HepG2 (cell line): ENCODE data around the gene OR2T6. TPM values are rescaled to one million over a fixed set of nuclear protein-coding genes. Genes with fewer than 3 reads are reported as not detected.
"Not testable (repeated sequence)": the region's sequence is repeated elsewhere in the genome, so short reads cannot be mapped to it uniquely, and the experiment has no call there.

Experiments
- ATAC-seq: fragments of 200-7000 bp; cut with Tn5 transposase; 3 replicates; pipeline ENCODE4 v1.9.1; 2020; ENCODE audit warnings: mild to moderate bottlenecking, moderate library complexity
- BruUV-seq: library from RNA; stranded (reverse); fragments of 400-500 nt; replicated peaks from 2 replicates; lab custom pipeline; 2021; lab: Mats Ljungman, UMichigan
- CTCF ChIA-PET: fragments of 300-600 bp; formaldehyde crosslinking; extraction: SDS; loops from one replicate; lab custom pipeline; 2021; ENCODE audit warnings: low total read pairs, inconsistent platforms, low intra/inter-chr PET ratio; lab: Yijun Ruan, JAX
- POLR2A ChIA-PET: fragments of 350-600 bp; sonication (Branson Sonifier 250); formaldehyde crosslinking; loops from one replicate; lab custom pipeline; 2020; ENCODE audit warnings: antibody characterized with exemption, inconsistent platforms; lab: Yijun Ruan, JAX
- DNase-seq: peaks from one replicate; pipeline ENCODE4 v3.0.0-alpha.2; 2015; ENCODE audit warnings: low spot score
- FAIRE-seq: peaks from 3 replicates; lab custom pipeline; 2011; peaks lifted over from hg19 to GRCh38; lab: Jason Lieb, UNC
- H2AFZ ChIP-seq: one replicate; pipeline ENCODE4 v1.6.1; 2011; ENCODE audit warnings: low read length, inconsistent platforms
- H3K27ac ChIP-seq: fragments of 300-600 bp; 3 replicates; pipeline ENCODE4 v1.8.0; 2011; ENCODE audit warnings: mixed run types, mild to moderate bottlenecking, mixed read lengths, low read length, inconsistent platforms; ENCODE audit not compliant: insufficient read depth; ENCODE audit errors: extremely low read length
- H3K27me3 ChIP-seq, 2 experiments: fragments of 200-600 bp in 1 of 2; 2 replicates in 1 of 2; 3 replicates in 1 of 2; pipeline versions ENCODE4 v1.6.0 to v1.8.0; 2011; ENCODE audit warnings: low read length in 2 of 2, mild to moderate bottlenecking in 2 of 2, moderate library complexity in 2 of 2, inconsistent platforms in 1 of 2; ENCODE audit not compliant: insufficient read depth in 2 of 2, control insufficient read depth in 1 of 2
- H3K36me3 ChIP-seq, 2 experiments: fragments of 200-600 bp in 1 of 2; replicated peaks in 1 of 2; 2 replicates in 1 of 2; 3 replicates in 1 of 2; pipeline versions ENCODE4 v1.5.1 to v1.8.0; 2011; ENCODE audit warnings: low read length in 2 of 2, inconsistent platforms in 1 of 2; ENCODE audit not compliant: insufficient read depth in 2 of 2, control insufficient read depth in 1 of 2
- H3K4me1 ChIP-seq: 2 replicates; pipeline ENCODE4 v1.5.1; 2012; ENCODE audit warnings: low read length, inconsistent platforms; ENCODE audit not compliant: insufficient read depth
- H3K4me2 ChIP-seq: 2 replicates; pipeline ENCODE4 v1.6.0; 2011; ENCODE audit warnings: low read depth, low read length, inconsistent platforms
- H3K4me3 ChIP-seq, 3 experiments: fragments of 200-600 bp in 1 of 3; sonication (generic), shearing (Covaris generic) in 1 of 3; replicated peaks in 1 of 3; 2 replicates each; pipeline ENCODE4 v1.5.1; 2011 to 2016; ENCODE audit warnings: low read length in 3 of 3, inconsistent platforms in 2 of 3, low read depth in 2 of 3, mild to moderate bottlenecking in 2 of 3, control low read depth in 1 of 3, mixed read lengths in 1 of 3; ENCODE audit not compliant: insufficient read depth in 1 of 3
- H3K79me2 ChIP-seq: one replicate; pipeline ENCODE4 v1.6.1; 2011; ENCODE audit warnings: low read length, inconsistent platforms; ENCODE audit not compliant: insufficient read depth
- H3K9ac ChIP-seq: 2 replicates; pipeline ENCODE4 v1.6.0; 2011; ENCODE audit warnings: mild to moderate bottlenecking, low read depth, low read length, inconsistent platforms; ENCODE audit not compliant: insufficient read depth
- H3K9me3 ChIP-seq: 2 replicates; pipeline ENCODE4 v1.5.1; 2012; ENCODE audit warnings: mild to moderate bottlenecking, low read length
- H4K20me1 ChIP-seq: 2 replicates; pipeline ENCODE4 v1.6.0; 2011; ENCODE audit warnings: inconsistent platforms, mild to moderate bottlenecking, low read length, moderate library complexity; ENCODE audit not compliant: insufficient read depth
- WGBS: methylation state at CpG from one replicate; pipeline ENCODE4 v1.1.6; 2017; ENCODE audit warnings: low lambda C conversion rate; 5-methylcytosine and 5-hydroxymethylcytosine counted together
- in situ Hi-C: cut with HindIII; loops from 2 replicates; pipeline ENCODE4 v1.10.0; 2017; ENCODE audit warnings: low pct_unique_long_range_greater_than_20kb; ENCODE audit not compliant: extremely low pct_ligation_motif_present
- intact Hi-C: fragments of 100-400 bp; cut with micrococcal nuclease; formaldehyde crosslinking; loops from one replicate; pipeline ENCODE4 v1.10.0; 2022; ENCODE audit not compliant: unreplicated experiment
- polyA plus RNA-seq, 8 experiments: library from polyadenylated mRNA; depleted of rRNA in 3 of 8; stranded (reverse) in 7 of 8; unstranded in 1 of 8; fragments of >200 nt; fragmentation: Illumina TruSeq in 4 of 8; extraction: Trizol in 4 of 8; gene quantifications; 2 replicates each; pipeline versions ENCODE4 v1.2.1 to v1.2.3, GENCODE V29; 2011 to 2016; ENCODE audit warnings: low read depth in 4 of 8, missing spikeins in 1 of 8, mixed read lengths in 1 of 8; ENCODE audit not compliant: insufficient read depth in 1 of 8
- total RNA-seq, 5 experiments: library from RNA; depleted of rRNA; stranded (reverse); fragments of >200 nt; fragmentation: Illumina TruSeq; extraction: Trizol; gene quantifications; 2 replicates each; pipeline ENCODE4 v1.2.3, GENCODE V29; 2016; ENCODE audit warnings: low read depth in 1 of 5

The OR2T6 gene
- total and polyA plus RNA-seq, 2 of the 13 experiments (the other 11 are each of a cell fraction or from before 2014, with no cell fraction given): not detected

DNA sequence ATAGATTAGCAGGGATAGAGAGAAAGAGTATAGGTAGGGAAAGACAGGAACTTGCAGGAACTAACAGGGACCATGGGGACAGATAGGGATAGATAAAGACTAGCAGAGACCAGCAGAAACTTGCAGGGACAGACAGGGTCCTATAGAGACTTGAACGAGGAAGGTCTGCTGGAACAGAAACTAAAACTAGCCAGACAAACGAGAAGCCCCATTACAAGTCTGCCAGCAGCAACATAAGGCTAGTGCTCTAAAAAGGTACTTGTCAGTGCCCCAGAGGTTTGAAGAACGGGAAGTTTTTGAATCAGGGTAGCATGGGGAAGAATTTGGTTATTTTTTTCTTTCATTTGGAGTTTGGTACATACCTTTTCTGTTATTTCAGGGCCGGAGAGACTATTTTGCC, 56.7 kb downstream of the OR2T6 start:
- H3K9me3 ChIP-seq, H3K27ac ChIP-seq, H3K4me1 ChIP-seq, H3K4me3 ChIP-seq, H3K27me3 ChIP-seq, H3K4me2 ChIP-seq, FAIRE-seq, H3K9ac ChIP-seq, BruUV-seq, DNase-seq, POLR2A ChIA-PET, ATAC-seq, in situ Hi-C loops, H3K79me2 ChIP-seq, CTCF ChIA-PET, intact Hi-C loops, H2AFZ ChIP-seq, H4K20me1 ChIP-seq, H3K36me3 ChIP-seq: not testable (repeated sequence)
- 0% methylated on average over 4 of the region's 4 CpGs for WGBS

DNA sequence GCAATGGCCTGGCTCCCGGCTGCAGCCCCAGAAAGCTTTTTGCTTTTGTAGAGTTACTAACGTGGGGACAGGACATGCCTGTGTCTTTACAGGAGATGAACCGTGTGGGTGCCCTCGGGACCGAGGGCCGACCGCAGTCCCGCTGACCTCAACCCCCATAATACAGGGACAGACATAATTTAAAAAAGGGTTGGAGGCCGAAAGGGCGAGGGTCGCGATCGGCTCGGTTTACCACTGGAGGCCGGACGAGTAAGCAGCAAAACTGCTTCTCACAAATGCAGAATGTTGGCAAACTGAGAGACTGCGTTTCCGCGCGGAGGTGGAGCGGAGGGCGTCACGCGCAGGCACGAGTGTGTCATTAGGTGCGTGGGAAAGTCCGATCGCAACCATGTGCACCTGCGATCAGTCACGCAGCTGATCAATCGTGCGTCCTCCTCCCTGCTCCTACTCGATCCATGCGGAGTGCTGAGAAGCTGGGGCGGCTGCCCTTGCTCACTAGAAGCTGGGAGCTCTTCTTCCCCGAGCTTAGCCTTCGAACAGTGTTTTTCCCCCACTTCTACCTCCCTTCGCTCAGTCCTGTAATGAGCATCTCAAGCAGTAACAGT, 58.4 kb downstream of the OR2T6 start:
- intact Hi-C loops, BruUV-seq, ATAC-seq, H3K27me3 ChIP-seq, H3K79me2 ChIP-seq, FAIRE-seq, H2AFZ ChIP-seq, in situ Hi-C loops, H3K9ac ChIP-seq, POLR2A ChIA-PET, H3K4me2 ChIP-seq, H3K36me3 ChIP-seq, H3K27ac ChIP-seq, H3K4me1 ChIP-seq, CTCF ChIA-PET, H4K20me1 ChIP-seq, H3K9me3 ChIP-seq, H3K4me3 ChIP-seq, DNase-seq: not testable (repeated sequence)
- WGBS: 69% methylated on average over 31 of the region's 38 CpGs

- H3K4me2 ChIP-seq, H3K27me3 ChIP-seq, CTCF ChIA-PET, POLR2A ChIA-PET, intact Hi-C loops, ATAC-seq, H3K36me3 ChIP-seq, H3K4me1 ChIP-seq, FAIRE-seq, H3K9ac ChIP-seq, H2AFZ ChIP-seq, in situ Hi-C loops, BruUV-seq, H4K20me1 ChIP-seq, H3K27ac ChIP-seq, H3K9me3 ChIP-seq, H3K79me2 ChIP-seq, DNase-seq, H3K4me3 ChIP-seq: not testable (repeated sequence)
- 55% methylated on average over 6 of the region's 6 CpGs for WGBS
These were observed 59.4 kb downstream of the OR2T6 start for GRCh38 chr1:248434913-248435312.

DNA sequence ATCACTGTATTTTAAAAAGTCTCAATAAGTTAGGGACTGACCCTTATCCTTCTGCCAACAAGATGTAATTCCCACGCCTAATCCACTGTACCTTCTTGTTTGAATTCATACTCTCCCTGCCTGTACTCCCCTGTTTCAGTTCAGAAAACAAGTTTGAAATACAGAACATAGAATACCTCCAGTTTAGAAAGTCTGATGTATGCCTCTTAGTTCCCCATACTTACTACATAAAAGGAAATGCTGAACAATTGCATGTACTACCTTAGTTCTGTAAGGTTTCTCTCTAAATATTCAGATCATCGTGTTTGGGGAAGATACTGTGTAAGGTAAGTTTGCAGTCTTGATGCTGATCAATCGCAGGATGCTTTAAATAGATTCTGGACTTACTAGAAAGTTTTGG, 60.8 kb downstream of the OR2T6 start:
- POLR2A ChIA-PET, FAIRE-seq, H3K27ac ChIP-seq, H3K27me3 ChIP-seq, H2AFZ ChIP-seq, H3K9me3 ChIP-seq, H3K4me3 ChIP-seq, DNase-seq, H3K4me1 ChIP-seq, CTCF ChIA-PET, H3K4me2 ChIP-seq, BruUV-seq, ATAC-seq, intact Hi-C loops, in situ Hi-C loops, H3K9ac ChIP-seq, H3K79me2 ChIP-seq, H3K36me3 ChIP-seq, H4K20me1 ChIP-seq: not testable (repeated sequence)
- 7% methylated on average over 3 of the region's 3 CpGs for WGBS
